ENCODE measurements around the gene CCDC175.

CCDC175 gene

GRCh38 chr14:59576332-59577294, at the start of gene CCDC175:
TSS of gene CCDC175 (minus strand) at chr14:59576812. CDS start at chr14:59576775, 37 bp downstream.
- H3K9me3 ChIP-seq (ENCODE audit: low read length): no peaks in the 10 kb centered on the region
- H3K9ac ChIP-seq (ENCODE audit: low read length): no peak within 1 kb of the TSS
- H3K36me3 ChIP-seq (ENCODE audit: insufficient read depth, low read length): no peaks in the 10 kb centered on the region
- no peaks in the 10 kb centered on the region for H3K4me1 ChIP-seq (ENCODE audit: insufficient read depth, low read length)
- H3K4me3 ChIP-seq (ENCODE audit: low read depth in 1 of 2, low read length in 2 of 2): peak within 1 kb of the TSS; percentile 12 to 25
- H3K27ac ChIP-seq (ENCODE audit: low read depth, low read length): no peak within 1 kb of the TSS
- peaks cover 0 to 6% of the 10 kb centered on the region in 2 donors for H3K27me3 ChIP-seq (ENCODE audit: control insufficient read depth in 1 of 2, insufficient read depth in 2 of 2, low read length in 2 of 2)

- H3K36me3 ChIP-seq (ENCODE audit: insufficient read depth, low read length): no peaks in the 10 kb centered on the region
- no peak overlapping the region for H3K27ac ChIP-seq (ENCODE audit: low read depth, low read length)
- no peak overlapping the region for H3K9ac ChIP-seq (ENCODE audit: low read length)
- H3K4me3 ChIP-seq (ENCODE audit: low read depth in 1 of 2, low read length in 2 of 2): no peak overlapping the region
- H3K27me3 ChIP-seq (ENCODE audit: control insufficient read depth in 1 of 2, insufficient read depth in 2 of 2, low read length in 2 of 2): no peaks in the 10 kb centered on the region
- no peaks in the 10 kb centered on the region for H3K4me1 ChIP-seq (ENCODE audit: insufficient read depth, low read length)
- H3K9me3 ChIP-seq (ENCODE audit: low read length): no peaks in the 10 kb centered on the region
Observed at GRCh38 chr14:59622631-59623030, 46.0 kb upstream of the CCDC175 start.

GRCh38 chr14:59619061-59619460, 42.4 kb upstream of the CCDC175 start:
- H3K4me1 ChIP-seq (ENCODE audit: insufficient read depth, low read length): no peaks in the 10 kb centered on the region
- no peaks in the 10 kb centered on the region for H3K27me3 ChIP-seq (ENCODE audit: control insufficient read depth in 1 of 2, insufficient read depth in 2 of 2, low read length in 2 of 2)
- no peaks in the 10 kb centered on the region for H3K36me3 ChIP-seq (ENCODE audit: insufficient read depth, low read length)
- H3K4me3 ChIP-seq (ENCODE audit: low read depth in 1 of 2, low read length in 2 of 2): no peak overlapping the region
- no peaks in the 10 kb centered on the region for H3K9me3 ChIP-seq (ENCODE audit: low read length)
- H3K27ac ChIP-seq (ENCODE audit: low read depth, low read length): no peak overlapping the region
- no peak overlapping the region for H3K9ac ChIP-seq (ENCODE audit: low read length)

GRCh38 chr14:59601056-59601455, 24.4 kb upstream of the CCDC175 start:
- no peaks in the 10 kb centered on the region for H3K36me3 ChIP-seq (ENCODE audit: insufficient read depth, low read length)
- H3K9ac ChIP-seq (ENCODE audit: low read length): no peak overlapping the region
- H3K4me1 ChIP-seq (ENCODE audit: insufficient read depth, low read length): no peaks in the 10 kb centered on the region
- no peak overlapping the region for H3K4me3 ChIP-seq (ENCODE audit: low read depth in 1 of 2, low read length in 2 of 2)
- H3K27ac ChIP-seq (ENCODE audit: low read depth, low read length): no peak overlapping the region
- no peaks in the 10 kb centered on the region for H3K27me3 ChIP-seq (ENCODE audit: control insufficient read depth in 1 of 2, insufficient read depth in 2 of 2, low read length in 2 of 2)
- H3K9me3 ChIP-seq (ENCODE audit: low read length): no peaks in the 10 kb centered on the region

- Histone ChIP-seq H3K36me3 (ENCODE audit: insufficient read depth, low read length) (no peaks in the 10 kb centered on the region), H3K27ac (ENCODE audit: low read depth, low read length) (no peak overlapping the region), H3K27me3 (ENCODE audit: control insufficient read depth in 1 of 2, insufficient read depth in 2 of 2, low read length in 2 of 2) (no peaks in the 10 kb centered on the region), H3K9ac (ENCODE audit: low read length) (no peak overlapping the region), H3K4me1 (ENCODE audit: insufficient read depth, low read length) (no peaks in the 10 kb centered on the region), H3K4me3 (ENCODE audit: low read depth in 1 of 2, low read length in 2 of 2) (no peak overlapping the region), H3K9me3 (ENCODE audit: low read length) (no peaks in the 10 kb centered on the region)
Observed at GRCh38 chr14:59600211-59600945, 23.8 kb upstream of the CCDC175 start.

- H3K36me3 ChIP-seq (ENCODE audit: insufficient read depth, low read length): no peaks in the 10 kb centered on the region
- no peaks in the 10 kb centered on the region for H3K9me3 ChIP-seq (ENCODE audit: low read length)
- H3K27me3 ChIP-seq (ENCODE audit: control insufficient read depth in 1 of 2, insufficient read depth in 2 of 2, low read length in 2 of 2): no peaks in the 10 kb centered on the region
- H3K4me1 ChIP-seq (ENCODE audit: insufficient read depth, low read length): no peaks in the 10 kb centered on the region
- H3K9ac ChIP-seq (ENCODE audit: low read length): no peak overlapping the region
- no peak overlapping the region for H3K4me3 ChIP-seq (ENCODE audit: low read depth in 1 of 2, low read length in 2 of 2)
- no peak overlapping the region for H3K27ac ChIP-seq (ENCODE audit: low read depth, low read length)
Observed at GRCh38 chr14:59595071-59595470, 18.5 kb upstream of the CCDC175 start.

- no peaks in the 10 kb centered on the region for H3K36me3 ChIP-seq (ENCODE audit: insufficient read depth, low read length)
- no peak overlapping the region for H3K27ac ChIP-seq (ENCODE audit: low read depth, low read length)
Observed at GRCh38 chr14:59591641-59592370, 15.2 kb upstream of the CCDC175 start.

GRCh38 chr14:59588101-59588500, 11.5 kb upstream of the CCDC175 start:
- Histone ChIP-seq H3K36me3 (ENCODE audit: insufficient read depth, low read length) (no peaks in the 10 kb centered on the region), H3K4me3 (ENCODE audit: low read depth in 1 of 2, low read length in 2 of 2) (no peak overlapping the region), H3K27ac (ENCODE audit: low read depth, low read length) (no peak overlapping the region), H3K27me3 (ENCODE audit: control insufficient read depth in 1 of 2, insufficient read depth in 2 of 2, low read length in 2 of 2) (no peaks in the 10 kb centered on the region), H3K4me1 (ENCODE audit: insufficient read depth, low read length) (no peaks in the 10 kb centered on the region), H3K9me3 (ENCODE audit: low read length) (no peaks in the 10 kb centered on the region), H3K9ac (ENCODE audit: low read length) (no peak overlapping the region)

More at GRCh38 chr14:59591641-59592370, 15.2 kb upstream of the CCDC175 start:
- no peaks in the 10 kb centered on the region for H3K9me3 ChIP-seq (ENCODE audit: low read length)
- H3K9ac ChIP-seq (ENCODE audit: low read length): no peak overlapping the region
- no peaks in the 10 kb centered on the region for H3K27me3 ChIP-seq (ENCODE audit: control insufficient read depth in 1 of 2, insufficient read depth in 2 of 2, low read length in 2 of 2)
- H3K4me1 ChIP-seq (ENCODE audit: insufficient read depth, low read length): no peaks in the 10 kb centered on the region
- H3K4me3 ChIP-seq (ENCODE audit: low read depth in 1 of 2, low read length in 2 of 2): no peak overlapping the region

GRCh38 chr14:59585891-59586554, 9.4 kb upstream of the CCDC175 start:
- Histone ChIP-seq H3K36me3 (ENCODE audit: insufficient read depth, low read length) (no peaks in the 10 kb centered on the region), H3K9ac (ENCODE audit: low read length) (no peak overlapping the region), H3K27ac (ENCODE audit: low read depth, low read length) (no peak overlapping the region), H3K4me1 (ENCODE audit: insufficient read depth, low read length) (no peaks in the 10 kb centered on the region), H3K27me3 (ENCODE audit: control insufficient read depth in 1 of 2, insufficient read depth in 2 of 2, low read length in 2 of 2) (no peaks in the 10 kb centered on the region), H3K9me3 (ENCODE audit: low read length) (no peaks in the 10 kb centered on the region), H3K4me3 (ENCODE audit: low read depth in 1 of 2, low read length in 2 of 2) (no peak overlapping the region)

GRCh38 chr14:59583755-59584154, 7.1 kb upstream of the CCDC175 start:
- Histone ChIP-seq H3K27me3 (ENCODE audit: control insufficient read depth in 1 of 2, insufficient read depth in 2 of 2, low read length in 2 of 2) (no peaks in the 10 kb centered on the region), H3K4me1 (ENCODE audit: insufficient read depth, low read length) (no peaks in the 10 kb centered on the region), H3K9ac (ENCODE audit: low read length) (no peak overlapping the region), H3K27ac (ENCODE audit: low read depth, low read length) (no peak overlapping the region), H3K4me3 (ENCODE audit: low read depth in 1 of 2, low read length in 2 of 2) (no peak overlapping the region), H3K9me3 (ENCODE audit: low read length) (no peaks in the 10 kb centered on the region), H3K36me3 (ENCODE audit: insufficient read depth, low read length) (no peaks in the 10 kb centered on the region)
